CD4-positive, alpha-beta T cell treated with Interleukin-17A for 4 hours (primary cell): Measurements from ENCODE around the gene IFT81.
"Not testable (repeated sequence)": the region's sequence is repeated elsewhere in the genome, so short reads cannot be mapped to it uniquely, and the experiment has no call there.

Source experiments
- DNase-seq: peaks from one replicate; pipeline ENCODE4 v3.0.0-alpha.2; 2020; ENCODE audit warnings: mixed read lengths

The IFT81 gene

DNA sequence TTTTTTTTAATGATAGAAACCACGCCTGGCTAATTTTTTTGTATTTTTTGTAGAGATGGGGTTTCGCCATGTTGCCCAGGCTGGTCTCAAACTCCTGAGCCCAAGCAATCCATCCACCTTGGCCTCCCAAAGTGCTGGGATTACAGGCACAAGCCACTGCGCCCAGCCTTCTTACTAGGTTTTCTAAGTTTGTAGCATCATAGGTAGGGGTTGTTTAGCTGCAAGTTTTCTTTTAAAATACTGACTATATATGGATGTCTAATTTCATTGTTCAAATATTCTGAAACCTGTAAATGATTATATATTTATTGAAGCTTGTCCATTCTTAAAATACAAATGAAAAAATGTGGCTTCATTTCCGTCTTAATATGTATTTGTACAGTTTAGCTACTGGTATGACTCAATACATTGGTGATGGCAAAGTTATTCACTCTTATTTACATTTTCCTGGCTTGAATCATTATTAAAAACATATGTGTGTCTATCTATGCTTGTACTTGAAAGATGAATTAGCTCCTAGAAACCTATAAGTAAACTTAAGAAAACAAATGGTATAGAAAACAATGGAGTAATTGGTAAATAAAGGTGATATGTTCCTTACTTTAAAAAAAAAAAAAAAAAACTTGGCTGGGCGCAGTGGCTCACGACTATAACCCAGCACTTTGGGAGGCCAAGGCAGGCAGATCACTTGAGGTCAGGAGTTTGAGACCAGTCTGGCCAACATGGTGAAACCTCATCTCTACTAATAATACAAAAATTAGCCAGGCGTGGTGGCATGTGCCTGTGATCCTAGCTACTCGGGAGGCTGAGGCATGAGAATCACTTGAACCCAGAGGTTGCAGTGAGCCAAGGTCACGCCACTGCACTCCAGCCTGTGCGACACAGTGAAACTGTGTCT is 87.7 kb downstream of the IFT81 start:
- not testable (repeated sequence) for DNase-seq

DNA sequence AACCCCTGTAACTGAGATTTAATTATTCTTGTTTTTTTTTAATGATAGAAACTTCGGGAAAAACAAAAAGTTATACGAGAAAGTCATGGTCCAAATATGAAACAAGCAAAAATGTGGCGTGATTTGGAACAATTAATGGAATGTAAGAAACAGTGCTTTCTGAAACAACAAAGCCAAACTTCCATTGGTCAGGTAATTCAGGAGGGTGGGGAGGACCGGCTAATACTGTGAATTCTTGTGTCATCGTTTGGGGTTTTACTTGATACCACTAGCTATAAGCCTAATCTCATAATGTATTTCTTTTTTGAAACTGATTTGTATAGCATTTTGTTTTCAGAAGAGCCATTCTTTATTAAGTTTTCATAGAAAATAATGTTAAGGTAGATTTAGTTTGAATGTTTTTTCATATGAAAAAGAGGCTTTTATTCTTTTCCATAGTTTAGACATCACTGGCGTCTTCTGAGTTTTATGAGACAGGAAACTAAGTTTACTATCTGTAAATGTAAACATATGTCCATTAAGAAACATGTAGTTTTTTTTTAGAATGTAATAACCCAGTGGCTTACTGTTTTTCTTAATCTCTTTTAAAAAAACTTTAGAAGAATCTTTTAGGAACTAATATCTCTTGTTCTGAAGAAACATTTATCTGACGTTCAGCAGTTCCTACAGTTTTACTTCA is 94.0 kb downstream of the IFT81 start:
- no peak for DNase-seq

DNA sequence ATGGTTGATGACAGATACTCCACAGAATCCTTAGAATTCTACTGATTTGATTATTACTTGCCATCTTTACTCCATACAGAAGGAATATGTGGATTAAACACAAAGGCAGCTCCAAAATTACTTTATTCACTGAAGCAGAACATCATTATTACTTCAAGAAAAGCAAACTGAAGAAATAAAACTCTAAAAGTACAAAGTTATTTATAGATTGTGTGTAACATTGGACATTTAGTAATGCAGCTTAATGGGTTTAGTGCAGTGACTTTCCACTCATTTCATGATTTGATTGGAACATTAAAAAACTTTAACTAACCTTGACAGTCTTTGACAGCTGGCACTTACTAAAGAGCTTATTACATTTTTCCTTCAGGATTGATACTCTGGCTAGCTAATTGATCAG is 97.9 kb downstream of the IFT81 start:
- no peak for DNase-seq

DNA sequence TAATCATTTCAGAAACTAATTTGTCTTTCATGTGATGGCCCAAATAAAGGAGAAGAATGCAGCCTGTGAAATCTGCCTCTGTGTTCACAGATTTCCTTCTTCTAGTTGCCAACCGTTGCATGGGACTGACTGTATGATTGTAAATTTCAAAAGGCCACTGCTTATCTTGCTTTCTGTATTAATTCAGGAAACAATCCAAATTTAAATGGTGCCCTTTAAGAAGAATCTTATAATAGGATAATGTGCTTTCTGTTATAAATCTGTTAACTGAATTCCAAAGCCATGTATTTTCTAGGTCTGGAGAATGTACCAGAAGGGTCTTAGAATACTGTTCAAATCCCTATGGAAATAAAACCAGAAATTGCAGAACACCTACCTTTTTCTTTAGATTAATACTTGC is 98.3 kb downstream of the IFT81 start:
- no peak for DNase-seq

DNA sequence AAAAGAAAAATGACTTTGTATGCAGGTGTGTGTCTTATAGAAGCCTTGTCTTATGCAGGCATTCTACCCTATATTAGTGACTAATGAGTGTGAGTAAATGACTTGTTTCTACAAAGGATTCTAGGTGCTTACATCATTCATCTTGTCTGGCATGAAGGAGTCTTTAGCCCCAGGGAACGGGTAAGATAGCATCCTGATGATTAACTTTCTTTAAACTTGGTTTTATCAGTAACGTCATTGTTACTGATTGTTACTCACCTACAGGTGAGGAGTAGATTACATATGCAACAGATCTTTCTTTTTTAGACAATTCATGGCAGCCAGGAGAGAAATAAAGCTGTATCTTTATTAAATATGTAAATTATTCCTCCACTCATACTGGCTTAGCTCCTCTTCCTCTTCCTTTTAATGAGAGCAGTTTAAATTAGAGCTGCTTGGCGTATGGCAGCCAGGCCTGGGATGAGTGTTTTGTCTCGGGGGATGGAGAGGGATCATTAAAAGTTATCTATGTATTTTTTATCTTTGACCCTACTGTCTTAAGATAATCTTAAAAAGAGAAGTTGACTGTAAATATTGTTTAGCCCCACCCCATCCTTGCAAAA is 99.7 kb downstream of the IFT81 start:
- no peak for DNase-seq

DNA sequence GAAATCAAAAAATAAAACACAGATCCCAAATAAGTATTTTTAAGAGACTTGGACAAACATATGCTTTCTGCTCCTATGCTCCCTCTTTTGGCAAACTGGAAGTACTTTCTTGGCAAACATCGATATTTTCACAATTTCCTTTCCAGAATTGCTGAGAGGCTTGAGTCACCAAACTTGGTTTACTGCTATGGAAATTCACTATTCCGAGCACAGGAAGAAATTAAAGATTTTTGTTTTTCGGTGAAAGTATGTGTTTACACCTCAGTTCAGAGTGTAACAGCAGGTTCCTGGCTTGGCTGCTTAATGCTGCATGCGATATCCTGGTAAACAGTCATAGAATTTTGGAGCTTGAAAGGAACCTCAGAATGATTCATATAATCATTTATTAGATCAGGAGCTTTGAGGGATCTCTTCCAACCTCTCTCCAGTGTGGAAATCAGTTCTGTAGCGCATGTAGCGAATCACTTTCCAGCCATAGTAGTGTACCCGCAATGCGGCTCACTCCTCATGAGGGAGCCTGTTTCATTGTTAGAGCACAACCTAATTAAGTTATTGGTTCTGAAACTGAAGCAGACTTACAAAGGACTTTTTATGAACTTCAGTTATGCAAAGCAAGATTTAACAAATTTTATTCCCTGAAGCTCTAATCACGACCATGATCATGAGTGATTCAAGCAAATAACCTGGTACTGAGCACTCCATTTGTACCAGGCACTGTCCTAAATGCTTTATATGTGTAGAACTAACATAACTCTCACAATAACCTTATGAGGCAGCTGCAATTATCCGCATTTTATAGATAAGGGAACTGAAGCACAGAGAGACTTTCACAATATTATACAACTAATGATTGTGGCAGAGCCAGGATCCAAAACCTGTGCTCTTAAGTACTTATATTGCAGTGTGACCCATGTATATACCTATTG is 100.5 kb downstream of the IFT81 start:
- no peak for DNase-seq

DNA sequence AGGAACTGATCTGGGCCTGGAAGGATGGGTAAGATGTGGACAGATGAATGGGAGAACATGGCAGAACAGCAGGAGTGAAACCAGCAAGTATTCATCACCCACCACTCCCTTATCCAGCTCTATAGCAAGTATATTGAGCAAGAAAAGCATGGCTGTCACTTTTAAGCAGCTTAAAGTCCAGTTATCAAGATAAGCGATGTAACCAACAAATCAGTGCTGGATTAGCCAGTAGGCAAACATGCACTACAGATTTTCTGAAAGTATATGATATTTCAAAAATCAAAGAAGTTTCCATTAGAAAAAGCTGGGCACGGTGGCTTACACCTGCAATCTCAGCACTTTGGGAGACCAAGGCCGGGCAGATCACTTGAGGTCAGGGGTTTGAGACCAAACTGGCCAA is 103.0 kb downstream of the IFT81 start:
- DNase-seq, result no peak

DNA sequence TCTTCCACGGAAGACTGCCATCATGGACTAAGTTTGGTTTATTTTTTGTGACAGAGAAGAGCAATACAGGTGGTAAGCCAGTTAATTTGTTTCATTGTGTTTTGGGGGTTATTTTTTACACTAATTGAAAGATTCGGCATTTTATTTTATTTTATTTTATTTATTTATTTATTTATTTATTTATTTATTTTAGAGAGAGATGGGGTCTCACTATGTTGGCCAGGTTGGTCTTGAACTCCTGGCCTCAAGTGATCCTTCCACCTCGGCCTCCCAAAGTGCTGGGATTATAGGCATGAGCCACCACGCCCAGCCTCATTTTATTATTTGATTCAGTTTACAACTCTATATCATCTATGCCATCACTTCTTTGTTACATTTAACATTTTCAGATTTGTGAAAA is 104.2 kb downstream of the IFT81 start:
- DNase-seq, result not testable (repeated sequence)

DNA sequence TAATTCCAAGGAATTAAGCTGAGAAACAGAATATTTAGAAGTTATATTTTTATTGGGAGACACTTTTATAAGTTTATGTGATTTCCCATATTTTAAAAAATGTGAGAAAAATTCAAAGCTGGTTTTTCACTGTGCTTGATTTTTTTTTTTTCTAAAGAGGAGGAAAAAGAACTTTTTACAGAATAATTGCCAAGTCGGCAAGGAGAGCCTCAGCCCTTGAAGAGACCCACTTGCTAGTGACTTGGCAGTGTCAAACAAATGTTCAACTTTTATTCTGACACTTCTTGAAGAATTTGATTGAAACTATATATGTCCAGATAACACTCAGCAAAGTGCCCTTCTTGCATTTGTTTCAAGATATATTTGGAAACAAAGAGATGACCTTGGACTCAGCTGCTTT is 104.6 kb downstream of the IFT81 start:
- DNase-seq, result no peak

DNA sequence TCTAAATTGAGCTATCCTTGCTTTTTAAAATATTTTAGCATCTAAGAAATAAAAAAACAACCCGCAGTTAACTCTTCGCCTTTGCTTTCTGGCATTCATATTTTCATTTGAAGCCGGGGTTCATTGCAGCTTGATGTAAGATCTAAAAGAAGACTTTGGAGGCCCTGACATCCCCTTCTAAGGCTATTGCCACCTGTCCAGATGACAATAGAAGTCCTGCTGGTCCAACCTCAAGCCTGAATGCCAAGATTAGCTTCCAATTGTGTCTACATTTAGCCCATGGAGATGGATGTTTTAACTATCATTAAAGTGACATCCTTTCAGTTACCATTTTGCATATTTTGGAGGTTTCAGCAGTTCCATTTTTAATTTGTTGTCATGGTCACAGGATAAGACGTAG is 105.3 kb downstream of the IFT81 start:
- DNase-seq, result no peak

DNA sequence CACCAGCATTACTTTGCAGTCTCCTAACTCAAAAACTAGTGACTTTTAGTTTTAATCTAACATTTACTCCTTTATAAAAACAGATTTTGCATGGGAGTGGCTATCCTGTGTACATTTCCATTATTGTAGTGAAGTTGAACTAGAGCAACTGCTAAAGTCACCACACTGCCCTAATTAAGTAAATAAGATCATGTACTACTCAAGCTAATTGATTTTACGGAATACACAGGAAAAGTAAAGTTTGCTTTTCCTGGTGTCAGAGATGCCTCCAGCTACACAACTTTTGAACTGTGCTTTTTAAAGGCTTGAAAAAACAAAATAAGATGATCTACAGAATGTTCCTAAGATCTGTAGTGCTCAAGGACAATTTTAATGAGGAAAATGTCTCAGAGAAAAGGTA is 106.5 kb downstream of the IFT81 start:
- DNase-seq, result no peak

DNA sequence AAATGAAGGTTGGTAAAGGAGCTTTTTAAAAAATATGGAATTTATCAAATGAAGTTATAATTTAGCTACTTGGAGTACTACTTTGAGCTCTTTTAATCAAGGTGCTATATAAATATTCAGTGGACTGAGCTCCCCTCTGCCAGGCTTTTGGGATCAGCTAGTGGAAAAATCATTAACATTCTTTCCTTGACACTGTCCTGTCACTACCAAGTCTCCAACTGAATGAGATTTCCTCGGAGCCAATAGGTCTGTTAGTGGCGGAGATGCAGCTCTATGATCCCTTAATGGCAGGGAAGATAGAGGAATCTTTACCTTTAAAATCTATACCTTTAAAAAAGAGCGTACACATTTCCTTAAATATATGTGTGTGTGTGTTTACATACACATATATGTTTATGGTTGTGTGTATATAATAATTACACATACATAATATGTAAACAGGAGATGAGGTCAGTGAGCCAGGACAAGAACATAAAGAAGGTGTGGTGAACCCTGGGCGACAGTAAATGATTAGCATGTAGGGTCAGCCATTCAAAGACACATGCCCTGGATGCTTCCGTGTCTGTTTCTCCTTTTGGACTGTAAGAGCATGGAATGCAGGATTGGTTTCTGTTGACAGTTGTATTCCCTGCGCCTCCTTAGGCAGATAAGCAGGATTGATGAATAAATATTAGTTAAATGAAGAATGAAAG is 109.2 kb downstream of the IFT81 start:
- no peak for DNase-seq

DNA sequence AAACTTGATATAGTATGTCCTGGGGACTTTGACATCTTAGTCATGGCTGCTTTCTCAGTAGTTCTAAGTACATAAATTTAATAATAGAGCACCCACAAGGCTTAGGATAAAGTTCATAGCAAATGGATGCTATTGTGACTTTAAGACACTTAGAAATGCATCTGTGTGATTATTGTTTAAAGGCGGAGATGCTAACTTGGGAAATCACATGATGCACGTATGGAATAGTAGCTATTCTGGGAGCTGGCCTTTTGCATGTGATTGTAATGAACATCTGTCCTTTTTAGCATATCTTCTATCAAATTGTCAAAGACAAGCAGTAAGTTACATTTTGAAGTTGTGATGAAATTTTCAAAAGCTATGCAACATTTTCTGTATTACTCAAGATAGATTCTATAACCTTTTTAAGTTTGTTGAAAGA is 110.2 kb downstream of the IFT81 start:
- DNase-seq, result no peak

DNA sequence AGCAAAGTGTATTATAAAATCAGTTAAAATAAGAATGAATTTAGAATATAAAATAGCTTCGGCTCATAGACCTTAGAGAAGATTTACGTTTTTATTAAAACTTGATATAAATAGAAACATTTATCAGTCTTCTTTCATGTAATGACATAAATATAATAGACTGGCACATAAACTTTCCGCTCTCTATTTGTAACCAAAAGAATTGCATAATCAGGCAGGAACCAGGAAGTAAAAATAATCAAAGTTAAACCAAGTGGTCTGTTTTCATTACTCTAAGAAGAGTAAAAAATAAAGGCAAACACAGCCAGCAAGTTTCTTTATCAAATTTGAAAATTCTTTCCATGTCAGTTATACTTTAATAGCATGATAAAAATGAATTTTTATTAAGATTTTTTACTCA is 110.6 kb downstream of the IFT81 start:
- DNase-seq, result no peak

DNA sequence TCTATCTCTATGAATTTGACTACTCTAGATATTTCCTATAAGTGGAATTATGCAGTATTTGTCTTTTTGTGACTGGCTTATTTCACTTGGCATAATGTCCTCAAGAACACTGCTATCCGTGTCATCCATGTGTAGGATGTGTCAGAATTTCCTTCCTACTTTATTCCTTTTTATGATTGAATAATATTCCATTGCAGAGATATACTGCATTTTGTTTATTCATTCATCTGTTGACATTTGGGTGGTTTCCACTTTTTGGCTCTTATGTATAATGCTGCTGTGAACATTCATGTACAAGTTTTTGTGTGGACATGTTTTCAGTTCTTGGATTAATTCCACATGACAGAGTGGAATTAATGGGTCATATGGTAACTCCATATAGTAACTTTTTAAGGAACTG is 111.2 kb downstream of the IFT81 start:
- no peak for DNase-seq

DNA sequence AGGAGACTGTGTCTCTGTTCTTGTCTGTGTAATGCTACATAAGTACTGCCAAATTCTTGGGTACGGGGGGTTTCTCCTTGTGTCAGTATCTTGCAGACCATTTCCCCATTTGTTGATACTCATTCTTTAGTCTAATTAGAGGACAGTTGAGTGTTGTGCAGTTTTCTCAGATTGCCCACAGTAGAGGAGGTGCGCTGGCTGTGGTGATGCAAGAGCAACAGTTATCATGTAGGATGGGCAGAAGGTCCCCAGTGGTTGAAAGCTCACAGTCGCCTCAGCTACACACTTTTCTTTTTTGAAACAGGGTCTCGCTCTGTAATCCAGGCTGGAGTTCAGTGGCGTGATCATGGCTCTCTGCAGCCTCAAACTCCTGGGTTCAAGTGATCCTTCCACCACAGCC is 119.1 kb downstream of the IFT81 start:
- no peak for DNase-seq

DNA sequence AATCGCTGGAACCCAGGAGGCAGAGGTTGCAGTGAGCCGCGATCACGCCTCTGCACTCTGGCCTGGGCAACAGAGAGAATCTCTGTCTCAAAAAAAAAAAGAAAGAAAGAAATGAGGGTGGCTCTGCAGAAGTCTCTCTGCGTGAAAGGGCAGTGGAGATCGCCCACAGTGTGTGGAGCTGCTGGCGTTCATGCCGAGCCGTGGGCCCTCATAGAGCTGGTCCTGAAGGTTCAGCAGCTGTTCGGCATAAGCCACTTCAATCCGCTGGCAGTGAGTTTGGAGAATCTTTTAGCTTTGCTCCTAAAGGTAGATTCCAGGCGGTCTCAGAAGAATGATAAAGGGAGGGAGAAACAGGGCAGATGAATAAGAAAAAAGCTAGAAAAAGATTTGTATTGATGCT is 120.2 kb downstream of the IFT81 start:
- no peak for DNase-seq

DNA sequence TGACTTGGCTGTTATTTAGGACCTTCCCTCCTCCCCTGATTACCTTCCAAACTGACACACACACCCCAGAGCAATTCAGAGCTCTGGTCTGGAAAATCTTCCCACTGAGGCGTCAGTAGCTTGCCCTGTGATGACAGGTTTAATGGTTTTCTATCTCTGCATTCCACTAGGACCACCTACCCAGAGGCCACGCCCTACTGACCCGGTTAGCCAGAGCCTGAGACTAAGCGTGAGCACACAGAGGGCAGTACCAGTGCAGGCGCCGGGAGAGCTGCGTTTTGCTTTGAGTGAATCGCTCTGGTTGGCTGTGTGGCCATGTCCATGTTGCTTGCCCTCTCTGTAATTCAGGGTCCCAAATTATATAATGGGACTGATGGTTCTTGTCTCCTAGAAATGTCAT is 120.7 kb downstream of the IFT81 start:
- no peak for DNase-seq

DNA sequence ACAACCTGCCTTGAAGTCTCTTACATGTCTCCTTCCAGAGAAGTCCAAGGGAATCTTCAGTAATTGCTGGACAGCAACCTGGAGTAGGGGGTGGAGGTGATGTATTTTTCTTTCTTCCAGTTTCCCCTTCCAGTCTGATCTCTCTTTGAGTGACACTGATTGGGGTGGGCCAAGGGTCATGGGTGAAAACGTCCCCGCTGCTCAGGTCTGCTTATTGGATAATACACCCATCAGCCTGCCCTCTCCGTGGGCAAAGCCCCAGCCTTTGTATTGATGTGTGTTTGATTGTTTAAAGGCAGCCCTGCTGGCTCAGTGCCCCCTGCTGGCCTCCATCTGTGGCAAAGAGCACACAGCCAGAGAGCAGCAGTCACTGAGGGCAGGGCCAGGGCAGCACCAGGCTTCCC is 121.2 kb downstream of the IFT81 start:
- peak; percentile 69 for DNase-seq

DNA sequence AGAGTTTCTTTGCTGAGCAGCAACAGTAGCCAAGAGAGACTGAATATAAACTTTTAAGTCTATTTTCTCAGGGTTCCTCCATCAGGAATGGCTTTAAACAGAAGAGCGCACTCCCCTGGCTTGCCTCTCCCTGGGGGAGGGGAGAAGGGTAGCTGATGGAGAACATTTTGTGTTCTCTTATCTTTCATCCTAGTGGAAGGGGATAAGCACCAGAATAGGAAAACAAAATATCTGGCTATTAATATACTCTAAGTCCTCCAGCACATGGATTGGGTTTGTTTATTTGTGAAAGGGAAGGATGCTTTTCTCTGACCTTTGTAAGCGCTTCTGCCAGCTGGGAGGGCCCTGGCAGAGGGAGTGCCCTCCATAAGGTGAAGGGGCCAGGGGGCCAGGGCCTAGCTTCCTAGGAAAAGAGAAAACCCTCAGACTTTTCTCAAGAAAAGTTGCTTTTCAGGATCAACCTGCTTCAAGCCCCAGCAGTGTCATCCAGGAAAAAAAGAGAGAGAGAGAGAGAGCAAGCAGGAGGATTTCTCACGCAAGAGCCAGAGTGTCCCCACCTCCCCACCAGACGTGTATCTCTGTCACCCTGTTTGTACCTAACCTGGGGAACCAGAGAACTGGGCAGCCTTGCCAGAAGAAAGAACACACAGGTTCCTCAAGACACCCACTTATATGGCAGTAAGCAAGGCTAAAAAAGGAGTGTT is 122.6 kb downstream of the IFT81 start:
- DNase-seq, result no peak

DNA sequence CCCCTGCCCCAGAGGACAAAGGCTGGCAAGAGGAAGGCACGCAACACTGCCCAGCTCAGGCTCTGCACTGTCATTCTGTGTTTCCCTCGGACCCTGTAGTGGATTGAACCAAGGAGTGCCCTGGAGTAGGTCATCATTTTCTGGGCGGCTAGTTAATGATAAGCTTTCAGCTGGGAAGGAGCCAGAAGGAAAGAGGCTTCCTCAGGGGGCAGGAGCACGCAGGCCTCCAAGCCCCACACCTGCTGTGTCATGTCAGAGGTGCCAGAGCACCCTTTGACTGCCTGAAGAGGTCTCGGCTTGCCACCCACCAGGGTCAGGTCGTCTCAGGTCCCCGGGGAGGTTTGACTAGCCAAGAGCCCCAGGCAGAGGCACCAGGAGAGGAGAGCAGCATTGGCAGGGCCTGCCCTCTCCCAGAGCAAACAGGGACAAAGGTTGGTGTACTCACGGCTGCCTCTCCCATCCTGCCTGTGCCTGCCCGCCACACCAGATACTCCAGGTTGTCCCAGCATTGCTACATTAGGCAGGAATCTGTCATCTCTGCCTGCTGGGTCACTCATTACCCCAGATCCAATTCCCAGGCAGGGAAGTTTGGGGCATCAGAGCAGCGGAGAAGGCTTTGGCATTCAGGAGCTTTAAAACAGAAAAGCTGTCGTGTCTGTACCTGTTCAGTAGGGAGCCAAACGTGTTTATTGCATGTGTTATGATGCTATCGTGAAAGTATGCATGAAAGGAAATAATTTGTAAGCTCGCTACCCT is 123.4 kb downstream of the IFT81 start:
- no peak for DNase-seq
